H1 (cell line): Measurements from ENCODE around the gene RAI14. TPM values are rescaled to one million over a fixed set of nuclear protein-coding genes. Genes with fewer than 3 reads are reported as not detected.

Experiments used
- CEBPB ChIP-seq: IDR thresholded peaks from 2 replicates; pipeline ENCODE4 v1.6.1; 2012; ENCODE audit warnings: low read depth, low read length
- CHD1 ChIP-seq: IDR thresholded peaks from 2 replicates; pipeline ENCODE4 v1.6.1; 2012; ENCODE audit warnings: low read depth, low read length, improper control_type of control experiment
- RXRA ChIP-seq: IDR thresholded peaks from 2 replicates; pipeline ENCODE4 v1.6.1; 2011; ENCODE audit warnings: low read depth, mild to moderate bottlenecking, low read length, moderate library complexity; ENCODE audit not compliant: insufficient read depth
- SUZ12 ChIP-seq: fragments of 200-600 bp; sonication (generic); IDR thresholded peaks from 2 replicates; pipeline ENCODE4 v1.6.1; 2012; ENCODE audit warnings: mild to moderate bottlenecking, inconsistent platforms, low read length, moderate library complexity, mixed read lengths
- polyA plus RNA-seq, 7 experiments: library from polyadenylated mRNA; depleted of rRNA in 3 of 7; stranded (reverse) in 5 of 7; unstranded in 2 of 7; fragments of >200 nt in 5 of 7; fragments of 200-250 nt in 2 of 7; gene quantifications; 1 replicate in 5 of 7; 2 replicates in 1 of 7; 4 replicates in 1 of 7; pipeline versions ENCODE4 v1.2.1 to v1.2.3, GENCODE V29; 2011 to 2013; ENCODE audit warnings: missing spikeins in 2 of 7, mixed read lengths in 2 of 7
- total RNA-seq: library from RNA; stranded (reverse); fragmentation: NEBNext Ultra II Directional; extraction: Animal tissue kit (Norgen Biotek cat#: 25700); gene quantifications from 2 replicates; pipeline ENCODE4 v1.2.1, GENCODE V29; 2021

Gene RAI14
- total and polyA plus RNA-seq, 2 of the 8 experiments (the other 6 are each of a cell fraction or from before 2014, with no cell fraction given): 48.4 to 210 TPM

DNA sequence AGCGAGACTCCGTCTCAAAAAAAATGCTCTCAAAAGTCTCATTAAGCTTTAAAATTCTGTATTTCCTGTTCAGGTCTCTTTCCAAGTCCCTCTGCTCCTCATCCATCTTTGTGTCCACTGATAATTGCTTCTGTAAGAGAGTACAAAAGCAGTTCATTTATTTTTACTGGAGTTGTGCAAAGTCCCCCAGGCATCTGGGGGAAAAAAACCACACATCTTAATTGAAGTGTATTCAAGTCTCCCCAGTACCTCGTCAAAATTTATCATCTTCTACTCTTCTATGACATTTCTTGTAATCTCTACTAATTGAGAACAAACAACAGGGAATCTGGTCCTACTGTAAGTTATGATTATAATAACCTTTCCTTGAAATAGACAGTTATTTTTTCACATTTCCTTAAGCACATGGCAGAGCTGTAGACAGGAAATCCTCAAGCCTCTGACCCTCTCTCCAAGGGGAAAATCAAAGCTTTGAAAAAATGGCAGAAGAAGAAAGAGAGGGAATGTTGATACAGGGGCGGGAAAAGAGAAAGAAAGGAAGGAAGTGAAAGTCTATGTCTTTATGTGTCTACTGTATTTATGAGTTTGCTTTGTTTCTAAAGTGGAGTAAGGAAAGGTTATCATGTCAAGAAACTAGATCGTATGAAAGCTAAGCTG lies 51.5 kb downstream of the RAI14 start (continued):
- TF ChIP-seq CHD1: no peak
- TF ChIP-seq SUZ12: no peak
- no peak for TF ChIP-seq RXRA
- TF ChIP-seq CEBPB: no peak
